Measurements from ENCODE around the gene ACAT2.
"Not testable (repeated sequence)": the region's sequence is repeated elsewhere in the genome, so short reads cannot be mapped to it uniquely, and the experiment has no call there.

The ACAT2 gene

GRCh38 chr6:159769470-159769869 is 7.6 kb downstream of the ACAT2 start:
- DNase-seq (ENCODE audit: low spot score) = no peak

GRCh38 chr6:159772196-159772595 is 10.4 kb downstream of the ACAT2 start:
- no peak for DNase-seq (ENCODE audit: low spot score)

- DNase-seq (ENCODE audit: low spot score) = no peak
These were observed 15.5 kb downstream of the ACAT2 start for GRCh38 chr6:159777240-159777904.

DNA sequence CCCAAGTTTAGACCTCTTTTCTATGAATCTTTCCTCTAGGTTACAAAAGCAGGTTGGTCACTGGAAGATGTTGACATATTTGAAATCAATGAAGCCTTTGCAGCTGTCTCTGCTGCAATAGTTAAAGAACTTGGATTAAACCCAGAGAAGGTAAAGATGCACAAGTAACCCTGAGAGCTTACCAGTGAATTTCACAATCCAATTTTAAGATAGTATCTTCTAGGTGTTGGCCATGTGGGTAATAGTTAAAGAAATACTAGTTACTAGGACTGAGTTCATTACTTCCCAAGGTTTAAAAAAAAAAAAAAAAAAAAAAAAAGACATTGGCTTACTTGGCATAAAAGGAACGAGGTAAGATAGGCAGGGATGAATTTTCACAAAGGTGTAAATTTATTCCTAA is 16.3 kb downstream of the ACAT2 start:
- DNase-seq (ENCODE audit: low spot score) = no peak

GRCh38 chr6:159778542-159779103 is 16.8 kb downstream of the ACAT2 start:
- DNase-seq (ENCODE audit: low spot score) = no peak

DNA sequence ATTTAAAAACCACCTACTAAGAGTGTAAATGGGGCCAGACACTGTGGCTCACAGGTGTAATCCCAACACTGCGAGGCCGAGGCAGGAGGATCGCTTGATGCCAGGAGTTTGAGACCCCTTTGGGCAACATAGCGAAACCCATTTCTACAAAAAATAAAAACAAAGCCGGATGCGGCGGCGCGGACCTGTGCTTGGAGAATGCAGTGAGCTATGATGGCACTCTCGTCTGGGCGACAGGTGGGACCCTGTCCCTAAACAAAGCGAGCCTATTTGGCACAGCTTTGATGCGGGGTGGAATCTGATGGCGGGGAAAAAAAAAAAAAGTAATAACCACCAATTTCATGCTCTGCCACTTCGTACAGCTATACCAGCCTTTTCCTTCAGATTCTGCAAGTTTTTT is 26.4 kb downstream of the ACAT2 start:
- DNase-seq (ENCODE audit: low spot score) = no peak

GRCh38 chr6:159788753-159789376 is 27.0 kb downstream of the ACAT2 start:
- DNase-seq (ENCODE audit: low spot score) = no peak

DNA sequence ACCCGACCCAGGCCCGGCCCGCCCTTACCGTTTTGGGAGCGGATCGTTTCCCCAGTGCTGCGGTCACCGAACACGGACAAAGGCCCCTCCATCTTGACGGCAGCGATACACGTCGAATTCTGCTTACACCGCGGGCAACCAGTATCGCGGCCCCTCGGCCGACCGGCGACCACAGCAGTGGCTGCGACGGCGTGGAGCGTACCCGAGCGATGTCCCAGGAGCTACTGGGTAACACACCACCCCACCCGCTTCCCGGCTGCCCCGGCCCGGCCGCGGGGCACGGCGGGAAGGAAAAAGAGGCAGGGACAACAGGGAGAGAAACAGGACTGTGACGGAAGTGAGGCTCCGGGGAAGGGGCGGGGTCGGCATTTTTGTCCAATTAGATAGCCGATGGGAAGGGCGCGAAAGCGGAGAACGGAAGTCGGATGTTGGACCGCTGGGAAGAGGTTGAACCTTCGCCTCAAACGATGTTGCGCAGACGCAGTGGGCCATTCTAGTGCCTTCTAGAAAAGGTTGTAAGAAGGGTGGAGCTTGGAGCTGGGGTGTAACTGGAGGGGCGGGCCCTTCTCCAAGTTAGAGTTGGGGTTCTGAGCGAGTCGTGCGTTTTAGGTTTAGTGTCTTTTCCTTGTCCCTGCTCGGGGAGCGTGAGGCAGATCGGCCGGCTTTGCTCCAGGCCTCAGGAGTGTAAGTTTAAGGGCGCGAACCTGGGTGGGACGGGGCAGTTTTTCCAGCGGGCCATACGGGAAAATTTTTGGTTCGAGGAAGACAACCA is 27.7 kb downstream of the ACAT2 start, which contains the start of gene TCP1:
TSS of gene TCP1 (minus strand) at position 226 of the 772 bp plus-strand sequence. CDS start at position 92, 134 bp downstream.
- DNase-seq (ENCODE audit: low spot score) = peak; percentile 99

GRCh38 chr6:159790149-159790955 is 28.5 kb downstream of the ACAT2 start, which contains the start of gene MRPL18:
Gene MRPL18 (plus strand): TSS chr6:159790467. CDS start chr6:159790588, 121 bp downstream.
- peak; percentile 98 for DNase-seq (ENCODE audit: low spot score)

DNA sequence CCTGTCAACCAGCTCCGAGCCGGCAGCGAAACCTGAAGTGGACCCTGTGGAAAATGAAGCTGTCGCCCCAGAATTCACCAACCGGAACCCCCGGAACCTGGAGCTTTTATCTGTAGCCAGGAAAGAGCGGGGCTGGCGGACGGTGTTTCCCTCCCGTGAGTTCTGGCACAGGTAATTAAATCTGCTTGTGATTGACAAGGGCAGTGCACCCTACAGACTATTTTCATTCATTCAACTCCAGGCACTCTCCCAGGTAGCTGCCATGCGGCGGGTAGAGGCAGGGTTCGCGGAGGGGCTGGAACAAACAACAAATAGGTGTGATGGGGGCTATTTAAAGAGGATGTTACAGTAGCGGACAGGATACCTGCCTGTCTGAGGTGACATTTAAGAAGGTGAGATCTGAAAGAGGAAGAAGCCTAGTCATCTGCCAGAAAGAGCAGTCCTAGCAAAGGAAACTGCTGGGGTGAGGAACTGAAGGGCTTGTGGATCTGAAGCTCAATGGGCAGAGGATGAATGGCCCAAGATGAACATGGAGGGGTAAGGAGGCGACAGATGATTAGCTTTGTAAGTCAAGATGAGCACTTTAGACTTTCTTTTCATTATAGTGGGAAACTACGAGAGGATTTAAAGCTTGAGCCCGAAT is 29.2 kb downstream of the ACAT2 start:
- no peak for DNase-seq (ENCODE audit: low spot score)

GRCh38 chr6:159794976-159795375 is 33.1 kb downstream of the ACAT2 start:
- not testable (repeated sequence) for DNase-seq (ENCODE audit: low spot score)

- no peak for DNase-seq (ENCODE audit: low spot score)
These were observed 35.7 kb downstream of the ACAT2 start for GRCh38 chr6:159797554-159797953.

- DNase-seq (ENCODE audit: low spot score) = no peak
These were observed 38.5 kb downstream of the ACAT2 start, which contains the start of gene PNLDC1 for GRCh38 chr6:159800141-159800865. Gene PNLDC1 (plus strand): TSS chr6:159800276. CDS start chr6:159800308, 32 bp downstream.

DNA sequence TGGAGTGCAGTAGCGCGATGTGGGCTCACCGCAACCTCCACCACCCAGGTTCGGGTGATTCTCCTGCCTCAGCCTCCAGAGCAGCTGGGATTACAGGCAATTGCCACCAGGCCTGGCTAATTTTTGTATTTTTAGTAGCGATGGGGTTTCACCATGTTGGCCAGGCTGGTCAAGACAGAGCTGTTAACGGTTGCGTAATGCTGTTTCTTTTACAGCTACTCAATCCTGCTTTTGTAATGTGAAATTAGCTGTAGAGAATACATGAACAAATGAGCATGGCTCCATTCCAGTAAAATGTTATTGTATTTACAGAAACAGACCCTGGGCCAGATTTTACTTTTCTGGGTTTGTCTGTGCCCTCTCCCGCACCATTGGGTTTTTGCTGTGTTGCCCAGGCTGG is 40.1 kb downstream of the ACAT2 start:
- no peak for DNase-seq (ENCODE audit: low spot score)

DNA sequence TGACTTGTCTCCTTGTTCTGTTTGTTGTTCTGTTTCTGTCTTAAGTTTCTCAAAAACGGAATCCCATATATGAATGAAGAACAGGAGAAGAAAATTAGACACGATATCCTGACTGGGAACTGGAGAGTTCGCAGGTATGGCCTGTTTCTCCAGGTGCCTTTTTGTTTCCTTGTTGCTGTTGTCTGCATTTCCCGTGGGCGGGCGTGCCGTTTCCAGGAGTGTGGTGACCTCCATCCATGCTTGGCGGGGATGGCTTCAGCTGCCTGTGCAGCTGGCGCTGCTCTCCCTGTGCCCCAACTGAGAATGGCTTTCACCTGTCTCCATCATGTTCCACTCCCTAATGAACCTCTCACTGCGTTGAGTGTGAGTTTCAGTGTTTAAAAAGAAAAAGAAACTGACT is 42.7 kb downstream of the ACAT2 start:
- DNase-seq (ENCODE audit: low spot score) = no peak

DNA sequence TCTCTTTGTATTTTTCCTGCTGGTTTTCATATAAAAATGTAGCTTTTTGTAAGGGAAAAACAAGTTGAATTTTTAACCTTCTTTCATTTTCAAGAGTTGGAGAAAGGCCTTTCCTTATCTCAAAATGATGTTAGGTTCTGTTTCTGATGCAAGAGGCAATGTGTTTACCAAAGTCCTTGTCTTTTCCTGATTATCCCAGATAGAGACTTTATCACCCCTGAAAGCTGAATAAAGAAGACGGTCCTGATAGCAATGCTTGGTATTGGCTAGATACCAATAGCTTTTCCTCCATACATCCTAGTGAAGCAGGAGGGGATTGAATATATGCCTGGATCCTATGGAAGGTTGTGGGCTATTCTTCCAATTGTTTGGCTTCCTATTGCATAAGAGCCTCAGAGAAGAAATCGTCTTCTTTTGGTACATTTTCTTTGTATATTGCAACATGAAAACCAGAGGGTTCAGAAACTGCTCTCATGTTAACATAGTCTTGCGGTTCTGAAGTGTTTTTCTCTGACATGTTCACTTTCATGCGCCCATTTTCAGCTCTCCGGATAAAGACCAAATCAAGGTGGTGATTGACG is 43.7 kb downstream of the ACAT2 start:
- no peak for DNase-seq (ENCODE audit: low spot score)

GRCh38 chr6:159806021-159806458 is 44.2 kb downstream of the ACAT2 start:
- no peak for DNase-seq (ENCODE audit: low spot score)

- DNase-seq (ENCODE audit: low spot score) = no peak
These were observed 45.5 kb downstream of the ACAT2 start for GRCh38 chr6:159807150-159807858.

DNA sequence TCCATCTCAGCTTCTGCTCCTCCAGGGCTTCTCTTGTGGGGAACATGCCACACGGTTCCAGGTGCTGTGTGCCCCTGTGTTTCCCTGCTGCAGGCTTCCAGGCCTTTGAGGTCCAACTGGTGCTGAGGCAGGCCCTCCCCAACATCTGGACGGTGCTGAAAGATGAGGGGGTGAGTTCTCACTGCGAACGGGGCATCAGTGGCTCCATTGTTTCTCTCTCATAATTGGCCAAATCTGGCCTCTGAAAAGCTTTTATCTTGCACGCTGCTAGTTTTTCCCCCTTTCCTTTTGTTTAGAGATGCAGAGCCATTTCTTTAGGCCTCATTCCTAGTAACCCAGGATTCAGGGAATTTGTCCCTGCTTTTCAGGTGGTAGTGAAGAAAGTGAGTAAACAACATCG is 46.8 kb downstream of the ACAT2 start:
- DNase-seq (ENCODE audit: low spot score) = no peak
